ENCODE data around the gene ZBTB33. TPM values are rescaled to one million over a fixed set of nuclear protein-coding genes. Genes with fewer than 3 reads are reported as not detected.

Gene ZBTB33
- total and polyA plus RNA-seq, 2 of the 13 experiments (the other 11 are each of a cell fraction or from before 2014, with no cell fraction given): 6.5 to 20.2 TPM

GRCh38 chrX:120281021-120281624 is 30.5 kb downstream of the ZBTB33 start (continued):
- no peak for TF ChIP-seq GATAD1 (CRISPR knock-in tag; IDR thresholded peaks at IDR 0.05)
- TF ChIP-seq KDM5A (IDR thresholded peaks at IDR 0.05; ENCODE audit: borderline replicate concordance, low read length): no peak
- TF ChIP-seq NR0B2 (CRISPR knock-in tag; IDR thresholded peaks at IDR 0.05): no peak
- TF ChIP-seq PTBP1 (IDR thresholded peaks at IDR 0.05; ENCODE audit: low read depth, low read length, poor library complexity, severe bottlenecking): no peak
- TF ChIP-seq NCOR1 (IDR thresholded peaks at IDR 0.05; ENCODE audit: borderline replicate concordance, low read length): peak; percentile 49; the same call in 1 of the 2 replicates
- TF ChIP-seq FOXP4 (CRISPR knock-in tag; IDR thresholded peaks at IDR 0.05): 0 out of 2 replicates have a peak, but pooled peaks have one; percentile 10
- 0 out of 2 replicates have a peak, but pooled peaks have one; percentile 62 for TF ChIP-seq ZNF263 (CRISPR knock-in tag; IDR thresholded peaks at IDR 0.05)
- TF ChIP-seq, protein P1, sequence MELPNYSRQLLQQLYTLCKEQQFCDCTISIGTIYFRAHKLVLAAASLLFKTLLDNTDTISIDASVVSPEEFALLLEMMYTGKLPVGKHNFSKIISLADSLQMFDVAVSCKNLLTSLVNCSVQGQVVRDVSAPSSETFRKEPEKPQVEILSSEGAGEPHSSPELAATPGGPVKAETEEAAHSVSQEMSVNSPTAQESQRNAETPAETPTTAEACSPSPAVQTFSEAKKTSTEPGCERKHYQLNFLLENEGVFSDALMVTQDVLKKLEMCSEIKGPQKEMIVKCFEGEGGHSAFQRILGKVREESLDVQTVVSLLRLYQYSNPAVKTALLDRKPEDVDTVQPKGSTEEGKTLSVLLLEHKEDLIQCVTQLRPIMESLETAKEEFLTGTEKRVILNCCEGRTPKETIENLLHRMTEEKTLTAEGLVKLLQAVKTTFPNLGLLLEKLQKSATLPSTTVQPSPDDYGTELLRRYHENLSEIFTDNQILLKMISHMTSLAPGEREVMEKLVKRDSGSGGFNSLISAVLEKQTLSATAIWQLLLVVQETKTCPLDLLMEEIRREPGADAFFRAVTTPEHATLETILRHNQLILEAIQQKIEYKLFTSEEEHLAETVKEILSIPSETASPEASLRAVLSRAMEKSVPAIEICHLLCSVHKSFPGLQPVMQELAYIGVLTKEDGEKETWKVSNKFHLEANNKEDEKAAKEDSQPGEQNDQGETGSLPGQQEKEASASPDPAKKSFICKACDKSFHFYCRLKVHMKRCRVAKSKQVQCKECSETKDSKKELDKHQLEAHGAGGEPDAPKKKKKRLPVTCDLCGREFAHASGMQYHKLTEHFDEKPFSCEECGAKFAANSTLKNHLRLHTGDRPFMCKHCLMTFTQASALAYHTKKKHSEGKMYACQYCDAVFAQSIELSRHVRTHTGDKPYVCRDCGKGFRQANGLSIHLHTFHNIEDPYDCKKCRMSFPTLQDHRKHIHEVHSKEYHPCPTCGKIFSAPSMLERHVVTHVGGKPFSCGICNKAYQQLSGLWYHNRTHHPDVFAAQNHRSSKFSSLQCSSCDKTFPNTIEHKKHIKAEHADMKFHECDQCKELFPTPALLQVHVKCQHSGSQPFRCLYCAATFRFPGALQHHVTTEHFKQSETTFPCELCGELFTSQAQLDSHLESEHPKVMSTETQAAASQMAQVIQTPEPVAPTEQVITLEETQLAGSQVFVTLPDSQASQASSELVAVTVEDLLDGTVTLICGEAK (IDR thresholded peaks at IDR 0.05): no peak
- TF ChIP-seq, protein P1 (CRISPR knock-in tag; IDR thresholded peaks at IDR 0.05): no peak
- no peak for TF ChIP-seq CEBPG (CRISPR knock-in tag; IDR thresholded peaks at IDR 0.05)
- no peak for TF ChIP-seq ZMYM3 (CRISPR knock-in tag; IDR thresholded peaks at IDR 0.05)
- no peak for TF ChIP-seq NFE2 (CRISPR knock-in tag; IDR thresholded peaks at IDR 0.05)
- TF ChIP-seq GABPA (IDR thresholded peaks at IDR 0.05; ENCODE audit: low read depth, low read length): no peak
- no peak for TF ChIP-seq GABPA (CRISPR knock-in tag; IDR thresholded peaks at IDR 0.05; ENCODE audit: low read depth)
- TF ChIP-seq ZIK1 (CRISPR knock-in tag; IDR thresholded peaks at IDR 0.05; ENCODE audit: borderline replicate concordance, low read depth): no peak
- TF ChIP-seq GLI4 (CRISPR knock-in tag; IDR thresholded peaks at IDR 0.05; ENCODE audit: borderline replicate concordance): no peak
- no peak for TF ChIP-seq ZFP37 (CRISPR knock-in tag; IDR thresholded peaks at IDR 0.05; ENCODE audit: borderline replicate concordance)
- TF ChIP-seq MEF2D (CRISPR knock-in tag; IDR thresholded peaks at IDR 0.05): no peak
- no peak for TF ChIP-seq ZZZ3 (CRISPR knock-in tag; IDR thresholded peaks at IDR 0.05; ENCODE audit: borderline replicate concordance)
- 0 out of 2 replicates have a peak, but pooled peaks have one; percentile 16 for TF ChIP-seq NR2F6 (IDR thresholded peaks at IDR 0.05)
- TF ChIP-seq NR2F6 (CRISPR knock-in tag; IDR thresholded peaks at IDR 0.05): no peak

Measured in HepG2 (cell line).